HG03378 (cell line): ENCODE data around the gene MAN1B1.

Source experiments
- ATAC-seq: cut with Tn5 transposase; IDR thresholded peaks from one replicate; pipeline ENCODE4 v1.9.1; 2021; ENCODE audit warnings: mild to moderate bottlenecking, moderate library complexity; ENCODE audit not compliant: unreplicated experiment

MAN1B1 gene

DNA sequence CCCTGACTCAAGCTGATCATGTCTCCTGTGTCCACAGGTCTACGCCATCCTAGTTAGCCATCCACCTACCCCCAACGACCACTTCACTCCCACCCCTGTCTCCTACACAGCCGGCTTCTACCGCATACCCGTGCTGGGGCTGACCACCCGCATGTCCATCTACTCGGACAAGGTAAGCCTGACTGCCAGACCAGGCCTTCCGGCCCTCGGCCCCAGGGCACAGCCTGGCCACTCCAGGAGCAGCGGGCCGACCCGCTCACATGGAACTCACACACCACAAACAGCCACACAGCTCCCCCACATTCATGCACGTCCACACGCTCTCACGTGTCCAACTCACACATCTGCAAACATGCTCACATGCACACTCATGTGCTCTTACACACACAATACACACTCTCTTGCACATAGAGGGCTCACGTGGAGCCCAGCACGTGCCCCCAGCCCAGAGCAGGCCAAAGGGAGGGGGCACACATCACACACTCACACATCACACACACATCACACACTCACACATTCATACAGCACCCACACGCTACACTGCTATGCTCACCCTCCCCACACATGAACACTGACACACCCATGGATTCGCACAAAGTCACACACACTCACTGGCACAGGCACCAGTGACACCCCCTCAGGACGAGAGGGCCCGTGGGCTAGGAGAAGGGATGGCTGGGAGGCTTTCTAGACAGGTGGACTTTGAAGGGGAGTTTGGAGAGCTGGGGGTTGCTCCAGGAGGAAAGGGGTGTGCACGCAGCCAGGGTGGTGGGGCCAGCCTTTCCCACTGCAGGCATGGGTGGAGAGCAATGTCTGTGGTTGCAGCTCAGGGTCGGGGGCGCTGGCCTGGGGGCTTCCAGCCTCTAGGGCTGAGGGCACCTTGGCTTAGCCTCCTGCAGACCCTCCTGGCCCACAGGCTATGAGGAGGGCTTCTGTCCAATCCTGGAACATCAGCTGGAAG, 55.5 kb downstream of the MAN1B1 start:
- no peak for ATAC-seq

DNA sequence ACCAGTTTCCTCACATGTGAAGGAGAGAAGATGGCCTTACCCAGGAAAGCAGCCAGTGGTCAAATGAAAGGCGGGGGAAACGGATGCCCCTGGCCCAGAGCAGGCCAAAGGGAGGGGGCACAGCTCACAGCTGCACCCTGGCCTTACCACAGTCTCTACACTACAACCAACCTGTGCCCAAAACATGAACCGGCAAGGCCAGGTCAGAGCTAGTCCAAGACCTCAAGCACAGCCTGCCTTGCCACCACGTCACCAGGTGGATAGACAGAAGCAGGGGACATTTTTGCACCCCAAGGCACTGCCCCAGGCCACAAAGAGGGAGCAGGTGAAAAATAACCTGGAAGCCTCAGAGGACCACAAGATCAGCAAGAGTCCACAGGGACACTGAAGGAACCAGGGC, 56.7 kb downstream of the MAN1B1 start:
- no peak for ATAC-seq

DNA sequence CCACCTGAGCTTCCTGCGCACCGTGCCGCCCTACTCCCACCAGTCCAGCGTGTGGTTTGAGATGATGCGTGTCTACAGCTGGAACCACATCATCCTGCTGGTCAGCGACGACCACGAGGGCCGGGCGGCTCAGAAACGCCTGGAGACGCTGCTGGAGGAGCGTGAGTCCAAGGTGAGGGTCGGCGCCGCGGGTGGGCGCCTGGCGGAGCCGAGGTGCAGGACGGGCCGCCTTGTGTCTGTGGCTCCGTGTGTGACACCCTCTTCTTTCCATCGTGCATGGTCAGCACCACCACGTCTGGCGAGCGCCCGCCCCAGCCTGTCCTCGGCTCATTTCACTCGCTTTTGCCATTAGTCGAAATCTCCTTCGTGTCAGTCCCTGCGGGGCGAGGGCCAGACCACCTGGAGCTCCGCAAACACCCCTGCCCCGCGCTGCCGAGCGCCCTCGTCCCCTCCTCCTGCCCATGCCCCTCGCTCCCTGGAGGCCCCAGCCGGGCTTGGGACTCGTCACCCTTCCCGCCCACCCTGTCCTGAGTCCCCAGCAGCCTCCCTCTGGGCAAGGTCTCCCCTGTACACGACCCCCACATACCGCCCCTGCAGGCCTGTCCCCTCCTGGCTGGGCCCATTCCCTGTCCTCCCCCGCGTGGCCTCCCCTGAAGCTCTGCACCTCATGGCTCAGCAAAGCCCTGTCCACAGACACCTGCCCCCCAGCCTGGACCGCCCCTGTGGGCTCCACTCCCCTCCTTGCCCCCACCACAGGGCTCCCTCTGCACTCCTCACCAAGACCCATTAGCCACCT, 59.1 kb downstream of the MAN1B1 start:
- ATAC-seq = no peak

- ATAC-seq = no peak
Measured at GRCh38 chr9:137146527-137146918, 59.7 kb downstream of the MAN1B1 start.

- no peak for ATAC-seq
Measured at GRCh38 chr9:137147091-137147792, 60.5 kb downstream of the MAN1B1 start.

- ATAC-seq = no peak
Measured at GRCh38 chr9:137147793-137148160, 61.0 kb downstream of the MAN1B1 start.

GRCh38 chr9:137148242-137148641, 61.5 kb downstream of the MAN1B1 start:
- no peak for ATAC-seq

GRCh38 chr9:137148661-137149060, 61.9 kb downstream of the MAN1B1 start:
- ATAC-seq = no peak

DNA sequence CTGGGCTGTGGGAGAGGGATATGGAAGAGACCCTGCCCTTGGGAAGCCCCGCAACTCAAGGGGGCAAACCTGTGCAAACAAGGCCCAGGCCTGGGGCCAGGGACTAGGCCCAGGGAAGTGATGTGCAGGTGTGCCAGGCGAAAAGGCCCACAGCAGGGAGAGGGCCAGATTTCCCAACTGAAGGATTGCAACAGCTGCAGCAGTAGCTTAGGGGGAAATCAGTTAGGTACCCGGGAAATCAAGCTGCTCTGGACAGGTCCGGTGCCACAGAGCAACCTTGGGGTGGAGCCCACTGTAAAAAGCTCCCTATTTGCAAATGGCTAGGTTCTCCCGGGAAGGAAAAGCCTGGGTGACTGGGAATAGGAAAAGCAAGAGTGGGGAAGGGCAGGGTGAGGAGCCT, 62.6 kb downstream of the MAN1B1 start:
- no peak for ATAC-seq

DNA sequence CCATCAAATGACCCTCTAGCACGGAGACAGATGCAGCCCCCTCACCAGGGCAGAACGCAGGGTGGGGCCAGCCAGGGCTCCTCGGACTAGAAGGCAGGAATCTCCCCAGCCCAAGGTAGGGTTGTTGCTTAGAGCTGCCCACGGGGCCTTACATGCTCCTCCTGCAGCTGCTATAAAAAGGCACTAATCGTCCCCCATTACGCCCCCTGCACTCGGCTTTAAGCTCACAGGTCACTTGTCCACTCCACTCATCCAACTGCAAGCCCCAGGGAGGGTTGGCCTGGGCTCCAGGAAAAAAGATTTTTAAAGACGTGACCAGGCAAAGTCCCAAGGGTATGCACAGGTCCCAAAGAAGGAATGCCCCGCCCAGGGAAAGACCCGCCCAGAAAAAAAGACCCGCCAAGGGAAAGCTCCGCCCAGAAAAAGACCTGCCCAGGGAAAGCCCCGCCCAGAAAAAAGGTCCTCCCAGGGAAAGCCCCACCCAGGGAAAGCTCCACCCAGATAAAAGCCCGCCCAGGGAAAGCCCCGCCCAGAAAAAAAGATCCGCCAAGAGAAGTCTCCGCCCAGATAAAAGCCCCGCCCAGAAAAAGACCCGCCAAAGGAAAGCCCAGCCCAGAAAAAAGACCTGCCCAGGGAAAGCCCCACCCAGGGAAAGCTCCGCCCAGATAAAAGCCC, 63.3 kb downstream of the MAN1B1 start:
- no peak for ATAC-seq

DNA sequence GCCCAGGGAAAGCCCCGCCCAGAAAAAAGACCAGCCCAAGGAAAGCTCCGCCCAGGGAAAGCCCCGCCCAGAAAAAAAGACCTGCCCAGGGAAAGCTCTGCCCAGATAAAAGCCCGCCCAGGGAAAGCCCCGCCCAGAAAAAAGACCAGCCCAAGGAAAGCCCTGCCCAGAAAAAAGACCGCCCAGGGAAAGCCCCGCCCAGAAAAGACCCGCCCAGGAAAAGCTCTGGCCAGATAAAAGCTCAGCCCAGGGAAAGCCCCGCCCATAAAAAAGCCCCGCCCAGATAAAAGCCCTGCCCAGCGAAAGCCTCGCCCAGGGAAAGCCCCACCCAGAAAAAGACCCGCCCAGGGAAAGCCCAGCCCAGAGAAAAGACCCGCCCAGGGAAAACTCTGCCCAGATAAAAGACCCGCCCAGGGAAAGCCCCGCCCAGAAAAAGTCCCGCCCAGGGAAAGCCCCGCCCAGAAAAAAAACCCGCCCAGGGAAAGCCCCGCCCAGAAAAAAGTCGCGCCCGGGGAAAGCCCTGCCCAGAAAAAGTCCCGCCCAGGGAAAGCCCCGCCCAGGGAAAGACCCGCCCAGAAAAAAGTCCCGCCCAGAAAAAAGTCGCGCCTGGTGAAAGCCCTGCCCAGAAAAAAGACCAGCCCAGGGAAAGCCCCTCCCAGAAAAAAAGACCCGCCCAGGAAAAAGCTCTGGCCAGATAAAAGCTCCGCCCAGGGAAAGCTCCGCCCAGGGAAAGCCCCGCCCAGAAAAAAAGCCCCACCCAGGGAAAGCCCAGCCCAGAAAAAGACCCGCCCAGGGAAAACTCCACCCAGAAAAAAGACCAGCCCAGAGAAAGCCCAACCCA, 64.1 kb downstream of the MAN1B1 start:
- ATAC-seq = no peak

DNA sequence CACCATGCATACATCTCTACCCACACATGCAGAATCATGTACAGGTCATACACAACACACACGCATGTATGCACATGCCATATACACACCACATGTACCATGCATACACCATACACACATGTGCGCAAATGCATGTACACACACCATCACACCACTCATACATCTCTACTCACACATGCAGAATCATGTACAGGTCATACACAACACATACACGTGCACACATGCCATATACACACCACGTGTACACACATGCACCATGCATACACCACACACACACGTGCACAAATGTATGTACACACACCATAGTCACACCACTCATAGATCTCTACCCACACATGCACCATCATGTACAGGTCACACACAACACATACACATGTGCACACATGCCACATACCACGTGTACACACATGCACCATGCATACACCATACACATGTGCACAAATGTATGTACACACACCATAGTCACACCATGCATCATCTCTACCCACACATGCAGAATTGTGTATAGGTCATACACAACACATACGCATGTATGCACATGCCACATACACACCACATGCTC, 66.1 kb downstream of the MAN1B1 start:
- no peak for ATAC-seq

- no peak for ATAC-seq
Measured at GRCh38 chr9:137156567-137157375, 70.0 kb downstream of the MAN1B1 start.

GRCh38 chr9:137157618-137158415, 71.0 kb downstream of the MAN1B1 start:
- no peak for ATAC-seq

DNA sequence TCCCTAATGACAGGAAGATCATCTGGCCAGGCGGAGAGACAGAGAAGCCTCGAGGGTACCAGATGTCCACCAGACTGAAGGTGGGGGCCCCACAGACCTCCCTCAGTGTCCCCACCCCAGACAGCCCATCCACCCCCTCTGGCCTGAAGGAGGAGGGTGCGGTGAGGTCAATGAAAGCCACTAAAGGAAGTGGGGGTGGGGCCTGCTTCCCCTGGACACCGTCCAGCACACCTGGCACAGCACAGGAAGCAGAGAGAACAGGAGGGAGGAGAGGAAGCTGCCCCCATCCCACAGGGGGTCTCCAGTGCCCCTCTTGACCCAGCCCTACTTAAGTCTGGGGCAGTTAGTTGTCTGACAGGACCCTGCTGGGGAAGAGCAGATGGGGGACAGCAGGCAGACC, 71.8 kb downstream of the MAN1B1 start:
- ATAC-seq = no peak
